Hepatocyte (in vitro differentiated cells): ENCODE measurements around the gene LMO2. TPM values are rescaled to one million over a fixed set of nuclear protein-coding genes. Genes with fewer than 3 reads are reported as not detected.
"Not testable (repeated sequence)": the region's sequence is repeated elsewhere in the genome, so short reads cannot be mapped to it uniquely, and the experiment has no call there.

Experiments
- DNase-seq: peaks from one replicate; pipeline ENCODE4 v3.0.0-alpha.2; 2016; ENCODE audit warnings: low spot score
- H2AFZ ChIP-seq: fragments of 200-600 bp; sonication (generic); 2 replicates; pipeline ENCODE4 v1.6.0; 2016; ENCODE audit warnings: antibody characterized with exemption, mild to moderate bottlenecking
- H3K27ac ChIP-seq: fragments of 200-600 bp; sonication (generic); 2 replicates; pipeline ENCODE4 v1.5.1; 2016; ENCODE audit warnings: mild to moderate bottlenecking
- H3K27me3 ChIP-seq: fragments of 200-600 bp; sonication (generic); 2 replicates; pipeline ENCODE4 v1.6.1; 2016
- H3K36me3 ChIP-seq: fragments of 200-600 bp; sonication (generic); replicated peaks from 2 replicates; pipeline ENCODE4 v1.5.1; 2016; ENCODE audit warnings: low read depth; ENCODE audit not compliant: insufficient read depth
- H3K4me1 ChIP-seq: fragments of 200-600 bp; sonication (generic); 2 replicates; pipeline ENCODE4 v1.5.1; 2016; ENCODE audit warnings: mild to moderate bottlenecking, moderate library complexity; ENCODE audit not compliant: insufficient read depth
- H3K4me2 ChIP-seq: fragments of 200-600 bp; sonication (generic); 2 replicates; pipeline ENCODE4 v1.6.0; 2016
- H3K4me3 ChIP-seq: fragments of 200-600 bp; sonication (generic); 2 replicates; pipeline ENCODE4 v1.5.1; 2016; ENCODE audit warnings: mild to moderate bottlenecking
- H3K79me2 ChIP-seq: fragments of 200-600 bp; sonication (generic); 2 replicates; pipeline ENCODE4 v1.6.0; 2017; ENCODE audit warnings: mild to moderate bottlenecking
- H3K9me2 ChIP-seq: fragments of 200-600 bp; sonication (generic); replicated peaks from 2 replicates; pipeline ENCODE4 v1.6.0; 2017; ENCODE audit warnings: mild to moderate bottlenecking; ENCODE audit not compliant: insufficient read depth
- H3K9me3 ChIP-seq: fragments of 200-600 bp; sonication (generic); 2 replicates; pipeline ENCODE4 v1.5.1; 2016; ENCODE audit warnings: low read depth, mild to moderate bottlenecking
- H4K20me1 ChIP-seq: fragments of 200-600 bp; sonication (generic); 2 replicates; pipeline ENCODE4 v1.6.0; 2016; ENCODE audit warnings: mild to moderate bottlenecking; ENCODE audit not compliant: insufficient read depth, poor library complexity, severe bottlenecking
- EZH2 ChIP-seq: fragments of 200-600 bp; sonication (generic); IDR thresholded peaks from 2 replicates; pipeline ENCODE4 v1.6.1; 2016; ENCODE audit warnings: antibody characterized with exemption, mild to moderate bottlenecking, borderline replicate concordance
- EZH2phosphoT487 ChIP-seq: fragments of 200-600 bp; sonication (generic); IDR thresholded peaks from one replicate; pipeline ENCODE4 v1.6.1; 2018; ENCODE audit warnings: antibody characterized with exemption, mild to moderate bottlenecking, low read depth, moderate library complexity; ENCODE audit not compliant: unreplicated experiment, severe bottlenecking
- WGBS: methylation state at CpG from one replicate; pipeline ENCODE4 v1.1.6; 2016; ENCODE audit warnings: low lambda C conversion rate; ENCODE audit errors: missing lambda C conversion rate; 5-methylcytosine and 5-hydroxymethylcytosine counted together
- polyA plus RNA-seq: library from polyadenylated mRNA; unstranded; fragments of >200 nt; fragmentation: Nextera tagmentation; extraction: Ambion mirVana; gene quantifications from 2 replicates; pipeline ENCODE4 v1.2.1, GENCODE V29; 2016
- total RNA-seq: library from RNA; depleted of rRNA; stranded (reverse); fragments of >200 nt; gene quantifications from 2 replicates; pipeline ENCODE4 v1.2.3, GENCODE V29; 2014
- TF ChIP-seq, protein P1 (sequence below): fragments of 200-600 bp; sonication (generic); IDR thresholded peaks from 2 replicates; pipeline ENCODE4 v1.5.1; 2016; ENCODE audit warnings: antibody characterized with exemption, mild to moderate bottlenecking; ENCODE audit not compliant: poor library complexity

Gene LMO2
- total and polyA plus RNA-seq, 2 experiments from 2014 or later = 2.5 to 5.5 TPM

DNA sequence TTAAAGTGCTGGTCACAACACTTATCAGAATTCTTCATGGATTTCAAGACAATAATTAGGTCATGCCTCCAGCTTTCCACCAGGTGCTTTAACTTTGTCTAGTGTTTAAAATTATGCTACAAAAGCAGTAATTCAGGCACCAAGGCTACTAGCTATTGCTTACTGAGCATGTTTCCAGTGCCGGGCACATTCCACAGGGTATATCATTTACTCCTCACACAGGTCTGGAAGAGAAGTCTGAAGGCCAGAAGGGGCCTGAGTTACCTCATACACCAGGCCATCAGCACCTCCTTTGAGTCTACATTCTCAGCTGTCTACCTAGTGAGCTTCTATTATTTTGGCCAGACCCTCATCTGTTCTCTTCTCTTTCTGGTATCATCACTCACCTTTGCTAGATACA, 41.7 kb upstream of the LMO2 start:
- Histone ChIP-seq H3K9me3 (no peaks in the 10 kb centered on the region), H3K79me2 (no peaks in the 10 kb centered on the region), H3K36me3 (no peaks in the 10 kb centered on the region), H2AFZ (no peak overlapping the region), H4K20me1 (no peaks in the 10 kb centered on the region), H3K9me2 (no peaks in the 10 kb centered on the region), H3K4me3 (no peak overlapping the region), H3K4me1 (peaks cover 30% of the 10 kb centered on the region), H3K4me2 (no peak overlapping the region), H3K27ac (peak overlapping the region; percentile 90), H3K27me3 (no peaks in the 10 kb centered on the region)
- 62% methylated on average over 1 of the region's 1 CpG for WGBS
- no peak for TF ChIP-seq EZH2
- no peak for TF ChIP-seq EZH2phosphoT487
- TF ChIP-seq, protein P1, sequence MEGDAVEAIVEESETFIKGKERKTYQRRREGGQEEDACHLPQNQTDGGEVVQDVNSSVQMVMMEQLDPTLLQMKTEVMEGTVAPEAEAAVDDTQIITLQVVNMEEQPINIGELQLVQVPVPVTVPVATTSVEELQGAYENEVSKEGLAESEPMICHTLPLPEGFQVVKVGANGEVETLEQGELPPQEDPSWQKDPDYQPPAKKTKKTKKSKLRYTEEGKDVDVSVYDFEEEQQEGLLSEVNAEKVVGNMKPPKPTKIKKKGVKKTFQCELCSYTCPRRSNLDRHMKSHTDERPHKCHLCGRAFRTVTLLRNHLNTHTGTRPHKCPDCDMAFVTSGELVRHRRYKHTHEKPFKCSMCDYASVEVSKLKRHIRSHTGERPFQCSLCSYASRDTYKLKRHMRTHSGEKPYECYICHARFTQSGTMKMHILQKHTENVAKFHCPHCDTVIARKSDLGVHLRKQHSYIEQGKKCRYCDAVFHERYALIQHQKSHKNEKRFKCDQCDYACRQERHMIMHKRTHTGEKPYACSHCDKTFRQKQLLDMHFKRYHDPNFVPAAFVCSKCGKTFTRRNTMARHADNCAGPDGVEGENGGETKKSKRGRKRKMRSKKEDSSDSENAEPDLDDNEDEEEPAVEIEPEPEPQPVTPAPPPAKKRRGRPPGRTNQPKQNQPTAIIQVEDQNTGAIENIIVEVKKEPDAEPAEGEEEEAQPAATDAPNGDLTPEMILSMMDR = no peak
- DNase-seq = peak; percentile 44

DNA sequence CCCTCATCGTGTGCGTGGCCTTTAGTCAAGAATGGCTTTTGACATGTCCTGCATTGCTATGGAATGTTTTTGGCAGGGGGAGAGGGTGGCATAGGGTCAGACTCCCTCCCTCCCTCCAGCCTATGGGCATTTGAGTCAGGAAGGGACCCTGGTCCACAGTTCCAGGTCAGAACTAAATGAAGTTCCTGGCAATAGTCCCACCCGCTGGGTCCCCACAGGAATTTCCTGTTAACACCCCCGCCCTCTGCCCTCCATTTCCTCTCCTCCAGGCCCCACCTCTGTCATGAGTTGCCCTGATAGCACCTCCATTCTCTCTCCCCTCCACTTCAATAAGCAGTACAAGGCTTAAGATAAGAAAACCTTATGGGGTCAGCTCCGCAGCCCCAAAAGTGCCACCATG, 40.8 kb upstream of the LMO2 start:
- no peak for DNase-seq
- H3K4me3 ChIP-seq = no peak overlapping the region
- H2AFZ ChIP-seq = no peak overlapping the region
- no peaks in the 10 kb centered on the region for H3K79me2 ChIP-seq
- no peaks in the 10 kb centered on the region for H3K9me3 ChIP-seq
- TF ChIP-seq, protein P1 = no peak
- no peak for TF ChIP-seq EZH2
- no peak for TF ChIP-seq EZH2phosphoT487
- 99% methylated on average over 4 of the region's 5 CpGs for WGBS
- peak overlapping the region; percentile 90 for H3K27ac ChIP-seq
- no peaks in the 10 kb centered on the region for H3K9me2 ChIP-seq
- H3K36me3 ChIP-seq = no peaks in the 10 kb centered on the region
- H3K27me3 ChIP-seq = no peaks in the 10 kb centered on the region
- H4K20me1 ChIP-seq = no peaks in the 10 kb centered on the region
- no peak overlapping the region for H3K4me2 ChIP-seq
- peaks cover 30% of the 10 kb centered on the region for H3K4me1 ChIP-seq

DNA sequence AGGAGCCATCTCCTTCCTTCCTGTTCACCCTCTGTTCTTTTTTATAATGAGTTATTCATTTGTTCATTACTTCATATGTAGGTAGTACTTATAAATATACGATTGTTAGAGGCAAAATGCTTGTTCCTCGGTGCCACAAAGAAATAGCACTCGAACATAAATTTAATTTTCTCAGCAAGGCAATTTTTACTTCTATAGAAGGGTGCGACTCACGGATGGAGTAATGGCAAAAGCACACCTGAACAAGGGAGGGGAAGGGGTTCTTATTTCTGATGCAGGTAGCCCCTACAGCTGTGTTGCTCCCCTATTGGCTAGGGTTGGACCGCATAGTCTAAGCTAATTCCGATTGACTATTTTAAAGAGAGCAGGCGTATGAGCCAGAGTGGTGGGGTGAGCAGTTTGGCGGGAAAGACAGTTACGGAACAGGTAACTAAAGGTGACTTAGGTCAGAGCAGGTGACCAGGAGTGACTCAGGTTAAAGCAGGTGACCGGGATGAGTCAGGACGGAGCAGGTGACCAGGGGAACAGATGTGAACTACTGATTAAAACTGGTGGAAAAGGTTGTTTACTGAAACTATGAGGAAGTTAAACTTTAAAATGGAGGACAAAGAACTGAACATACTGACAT, 40.0 kb upstream of the LMO2 start:
- not testable (repeated sequence) for H2AFZ ChIP-seq, H3K79me2 ChIP-seq, H3K27me3 ChIP-seq, H3K36me3 ChIP-seq, H3K4me2 ChIP-seq, H3K4me3 ChIP-seq, H3K9me2 ChIP-seq, H4K20me1 ChIP-seq, H3K9me3 ChIP-seq
- Histone ChIP-seq H3K27ac (peak overlapping the region; percentile 90), H3K4me1 (peaks cover 27% of the 10 kb centered on the region)
- peak; percentile 68 for DNase-seq
- WGBS = 86% methylated on average over 12 of the region's 12 CpGs

DNA sequence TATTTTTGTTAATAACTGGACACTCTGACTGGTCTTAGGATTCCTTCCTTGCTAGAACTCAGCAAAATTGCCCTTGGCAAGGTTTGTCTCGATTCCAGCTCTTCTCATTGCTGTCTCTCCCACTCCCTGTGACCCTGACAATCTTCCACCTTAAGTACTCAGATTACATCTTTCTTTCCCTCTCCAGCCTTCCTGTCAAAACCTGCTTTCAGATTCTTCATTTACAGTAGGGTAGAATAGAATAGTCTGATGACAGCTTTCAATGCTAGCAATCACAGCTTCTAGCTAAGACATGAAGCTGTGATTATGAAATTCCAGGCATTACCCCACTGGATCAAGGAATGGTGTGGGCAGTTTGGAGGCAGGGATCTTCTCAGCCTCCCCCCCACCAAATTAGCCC, 39.2 kb upstream of the LMO2 start:
- WGBS = 71% methylated on average over 1 of the region's 1 CpG
- H4K20me1 ChIP-seq = no peaks in the 10 kb centered on the region
- peak overlapping the region; percentile 27 for H3K4me2 ChIP-seq

More for the DNA sequence above, 39.2 kb upstream of the LMO2 start:
- peaks cover 25% of the 10 kb centered on the region for H3K4me1 ChIP-seq
- no peaks in the 10 kb centered on the region for H3K36me3 ChIP-seq
- DNase-seq = no peak
- no peaks in the 10 kb centered on the region for H3K27me3 ChIP-seq
- no peak overlapping the region for H3K4me3 ChIP-seq
- no peaks in the 10 kb centered on the region for H3K9me3 ChIP-seq
- H3K27ac ChIP-seq = peak overlapping the region; percentile 55
- TF ChIP-seq EZH2phosphoT487 (no peak), EZH2 (no peak)
- TF ChIP-seq, protein P1 = no peak
- H3K9me2 ChIP-seq = no peaks in the 10 kb centered on the region
- H2AFZ ChIP-seq = no peak overlapping the region
- H3K79me2 ChIP-seq = no peaks in the 10 kb centered on the region
